COLO668 (cell line): ENCODE results near the gene PEX5L.
"Not testable (repeated sequence)": the region's sequence is repeated elsewhere in the genome, so short reads cannot be mapped to it uniquely, and the experiment has no call there.

Experiments used
- DNase-seq: peaks from one replicate; lab custom pipeline; 2025; ENCODE audit not compliant: unreplicated experiment; lab: John Stamatoyannopoulos, UW

The PEX5L gene

DNA sequence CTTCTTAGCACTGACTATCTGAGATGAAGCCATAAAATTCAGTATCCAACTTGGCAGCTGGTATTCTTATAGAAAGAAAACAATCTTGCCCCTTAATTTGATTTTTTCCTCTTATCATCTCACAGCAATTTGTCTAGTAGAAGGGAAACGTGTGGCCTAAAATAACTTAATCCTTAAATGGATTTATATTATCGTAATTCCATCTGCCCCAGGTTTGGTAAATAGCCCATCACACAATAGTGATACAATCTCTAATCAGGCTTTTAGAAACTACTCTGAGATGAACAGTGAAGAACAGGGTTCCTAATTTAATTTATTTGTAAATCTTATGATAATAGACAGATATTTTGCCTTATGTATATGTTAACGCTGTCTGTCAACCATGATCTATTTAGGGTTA, 24.8 kb downstream of the PEX5L start:
- DNase-seq, result no peak

DNA sequence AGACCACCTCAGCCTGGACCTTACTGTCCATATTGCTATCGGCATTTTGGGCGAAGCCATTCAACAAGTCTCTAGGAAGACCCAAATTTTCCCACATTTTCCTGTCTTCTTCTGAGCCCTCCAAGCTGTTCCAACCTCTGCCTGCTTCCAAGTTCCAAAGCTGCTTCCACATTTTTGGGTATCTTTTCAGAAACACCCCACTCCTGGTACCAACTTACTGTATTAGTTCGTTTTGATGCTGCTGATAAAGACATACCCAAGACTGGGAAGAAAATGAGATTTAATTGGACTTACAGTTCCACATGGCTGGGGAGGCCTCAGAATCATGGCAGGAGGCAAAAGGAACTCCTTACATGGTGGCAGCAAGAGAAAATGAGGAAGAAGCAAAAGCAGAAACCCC, 28.4 kb downstream of the PEX5L start:
- not testable (repeated sequence) for DNase-seq

DNA sequence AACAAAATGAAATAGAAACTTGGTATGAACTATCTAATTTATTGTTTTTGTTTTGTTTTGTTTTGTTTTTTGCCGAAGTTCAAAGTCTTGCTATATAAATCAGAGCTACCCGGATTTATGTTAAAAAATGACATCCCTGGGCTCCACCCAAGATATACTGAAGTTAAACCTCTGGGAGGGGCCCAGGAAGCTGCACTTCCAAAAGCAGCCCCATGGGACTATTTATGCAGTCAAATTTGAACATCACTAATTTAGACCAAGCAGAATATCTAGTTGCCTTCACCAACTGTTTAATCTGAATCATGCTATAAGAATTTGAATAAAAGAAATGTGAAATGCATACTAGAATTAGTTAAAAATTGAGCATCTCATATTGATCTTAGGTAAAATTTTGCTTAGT, 32.2 kb downstream of the PEX5L start:
- no peak for DNase-seq

DNA sequence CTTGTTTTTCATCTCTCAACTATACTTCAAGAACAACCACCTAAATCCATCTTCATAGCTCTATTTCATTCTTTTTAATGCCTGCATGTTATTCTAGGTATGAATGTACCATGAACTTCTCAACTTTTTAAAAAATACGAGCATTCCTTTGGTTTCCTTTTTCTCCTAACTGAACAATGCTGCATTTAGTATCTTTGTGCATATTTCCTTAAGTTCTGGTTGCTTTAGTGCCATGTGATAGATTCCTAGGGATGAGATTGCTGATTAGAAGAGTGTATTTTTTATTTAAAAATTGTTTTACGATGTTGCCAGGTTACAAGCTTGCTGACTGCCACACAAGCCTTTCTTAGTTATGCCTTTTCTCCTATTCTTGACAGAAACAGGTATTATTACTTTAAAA, 34.7 kb downstream of the PEX5L start:
- no peak for DNase-seq

DNA sequence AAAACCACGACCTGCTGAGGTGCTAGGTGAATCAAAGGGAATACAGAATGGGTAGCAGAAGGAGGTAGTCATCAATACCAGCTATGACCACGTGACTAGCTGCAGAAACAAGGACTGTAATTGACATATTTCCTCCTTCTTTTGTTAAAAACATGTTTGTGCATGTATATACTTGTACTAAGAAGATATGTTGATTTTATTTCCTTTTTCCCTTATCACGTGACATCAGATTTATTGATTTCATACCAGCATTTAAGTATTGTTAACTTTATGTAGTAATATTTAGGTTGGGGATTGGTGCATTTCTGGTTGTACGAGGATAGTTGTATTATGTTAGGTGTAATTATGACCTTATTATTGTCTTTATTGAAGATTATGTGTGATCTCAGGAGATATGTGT, 36.2 kb downstream of the PEX5L start:
- no peak for DNase-seq

DNA sequence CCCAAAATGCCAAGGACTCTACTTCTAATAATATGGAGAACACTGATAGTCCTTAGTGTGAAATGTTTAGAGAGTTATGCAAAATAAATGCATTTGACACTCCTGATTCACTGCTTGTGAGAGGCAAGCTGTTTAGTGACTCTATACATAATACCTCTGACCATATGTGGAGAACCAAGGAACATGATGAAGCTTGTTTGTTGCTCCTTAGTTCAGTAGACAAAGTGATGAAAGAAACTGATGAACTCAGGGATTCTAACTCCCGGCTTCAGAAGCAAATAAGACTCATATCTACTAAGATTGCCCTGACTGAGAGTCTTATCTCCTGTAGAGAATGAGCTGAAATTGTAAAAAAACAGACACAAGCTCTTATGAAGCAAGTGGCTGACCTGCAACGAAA, 41.3 kb downstream of the PEX5L start:
- DNase-seq, result no peak

DNA sequence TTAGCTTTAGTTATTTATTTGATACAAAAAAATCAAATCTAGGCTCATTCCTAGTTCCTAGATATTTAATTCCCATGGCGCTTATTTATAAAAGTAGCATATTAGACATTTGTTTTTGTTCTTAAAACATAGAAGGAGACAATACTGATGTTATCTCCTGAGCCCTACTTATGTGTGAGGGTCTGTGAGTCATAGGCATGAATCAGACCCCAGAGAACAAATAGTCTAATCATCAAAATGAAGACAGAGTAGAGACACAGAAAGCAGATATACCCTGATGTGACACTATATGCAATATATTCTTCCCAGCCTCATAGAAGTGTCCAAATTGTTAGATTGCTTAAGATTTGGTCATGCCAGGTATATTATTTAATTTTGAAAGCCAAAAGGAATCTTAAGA, 44.9 kb downstream of the PEX5L start:
- no peak for DNase-seq

DNA sequence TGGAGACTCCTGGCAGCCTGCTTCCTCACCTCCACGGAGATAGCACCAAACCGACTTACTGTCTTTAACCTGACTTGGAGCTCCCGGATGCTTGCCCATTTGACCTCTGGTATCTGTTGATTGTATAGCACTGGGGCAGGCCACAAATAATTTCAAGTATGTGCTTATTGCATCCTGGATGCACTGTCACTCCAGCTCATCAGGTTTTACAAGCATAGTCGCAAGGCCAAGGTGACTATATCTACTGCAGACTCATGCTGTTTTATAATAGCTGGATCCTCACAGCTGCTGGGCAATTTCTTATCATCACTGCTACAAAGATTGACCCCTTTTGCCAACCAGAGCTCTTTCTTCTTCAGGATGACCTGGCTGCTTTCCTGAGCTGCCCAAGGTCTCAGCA, 45.6 kb downstream of the PEX5L start:
- no peak for DNase-seq

DNA sequence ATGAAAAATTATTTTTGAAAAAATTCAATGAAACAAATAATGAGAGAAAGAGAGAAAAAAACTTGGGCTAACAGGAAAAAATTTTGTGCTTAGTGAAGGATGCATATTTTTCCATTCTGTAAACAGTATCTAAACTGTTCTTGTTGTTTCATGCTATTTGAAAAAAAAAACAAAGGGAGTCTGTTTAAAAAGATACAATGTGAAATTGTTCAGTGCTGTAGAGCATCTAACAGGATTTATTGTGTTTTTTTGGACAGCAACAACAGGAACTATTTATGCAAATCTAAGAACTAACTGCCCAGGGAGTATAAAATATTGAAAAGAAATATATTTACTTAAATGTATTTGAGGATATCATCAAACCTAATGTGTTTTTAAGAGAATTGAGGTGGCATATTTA, 55.1 kb downstream of the PEX5L start:
- no peak for DNase-seq

DNA sequence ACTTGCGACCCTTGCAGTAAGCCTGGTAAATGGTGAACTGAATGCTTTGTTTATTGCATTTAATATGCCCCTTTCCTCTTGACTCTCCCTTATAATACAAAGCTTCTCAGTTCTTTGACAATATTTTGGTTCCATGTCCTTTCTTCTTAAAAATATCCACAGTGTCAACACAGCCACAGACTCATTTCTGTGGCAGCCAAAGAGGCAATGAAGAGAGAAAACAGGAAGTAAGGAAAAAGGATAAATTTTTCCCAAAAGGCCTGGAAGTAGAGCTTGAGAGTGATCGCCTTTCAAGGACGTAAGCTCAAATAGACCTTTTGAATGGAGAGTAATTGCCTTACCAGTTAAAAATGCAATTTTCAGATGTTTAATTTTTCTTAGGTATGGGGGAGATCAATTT, 59.4 kb downstream of the PEX5L start:
- DNase-seq, result no peak

DNA sequence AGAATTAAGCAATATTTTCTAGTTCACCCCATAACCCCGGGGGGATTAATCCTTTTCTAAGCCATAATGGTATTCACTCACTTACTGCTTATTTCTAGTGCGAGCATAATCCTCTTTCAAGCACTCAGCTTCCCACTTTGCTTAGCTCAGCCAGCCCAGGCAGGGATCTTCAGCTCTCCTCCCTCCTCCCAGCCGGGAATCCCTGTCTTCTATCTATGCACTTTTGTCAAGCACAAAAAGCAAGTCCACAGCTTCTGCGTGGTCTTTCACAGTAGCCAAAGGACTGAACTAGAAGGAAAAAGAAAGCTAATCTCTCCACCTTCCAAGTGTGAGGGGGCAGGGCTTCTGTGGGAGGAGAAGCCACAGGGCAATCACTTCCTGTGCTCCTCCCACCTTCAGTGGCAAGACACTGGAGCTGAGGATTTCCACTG, 62.8 kb downstream of the PEX5L start:
- no peak for DNase-seq

DNA sequence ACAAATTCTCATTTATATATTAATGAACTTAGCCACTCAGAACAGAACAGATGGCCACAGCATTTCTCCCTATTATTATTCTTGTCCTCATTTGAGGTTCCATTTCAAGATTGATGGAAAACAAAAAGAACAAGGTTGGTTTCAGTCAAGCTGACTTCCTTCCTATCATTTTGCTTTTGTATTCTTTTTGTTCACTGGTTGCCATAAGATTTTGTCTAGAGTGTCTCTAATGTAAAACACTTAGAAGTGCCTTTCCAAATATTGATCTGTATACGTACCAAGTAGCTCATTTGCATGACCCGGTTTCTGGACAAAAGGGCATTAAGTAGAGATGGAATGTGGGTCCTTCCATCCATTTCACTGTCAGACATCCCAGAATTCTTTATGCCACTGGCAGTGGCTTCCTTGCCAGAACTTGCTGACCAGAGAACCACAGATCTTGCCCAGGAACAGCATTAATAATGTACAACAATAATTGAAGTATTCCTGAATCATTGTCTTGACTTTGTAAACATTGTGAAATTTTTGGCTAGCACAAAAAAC, 63.8 kb downstream of the PEX5L start:
- no peak for DNase-seq

DNA sequence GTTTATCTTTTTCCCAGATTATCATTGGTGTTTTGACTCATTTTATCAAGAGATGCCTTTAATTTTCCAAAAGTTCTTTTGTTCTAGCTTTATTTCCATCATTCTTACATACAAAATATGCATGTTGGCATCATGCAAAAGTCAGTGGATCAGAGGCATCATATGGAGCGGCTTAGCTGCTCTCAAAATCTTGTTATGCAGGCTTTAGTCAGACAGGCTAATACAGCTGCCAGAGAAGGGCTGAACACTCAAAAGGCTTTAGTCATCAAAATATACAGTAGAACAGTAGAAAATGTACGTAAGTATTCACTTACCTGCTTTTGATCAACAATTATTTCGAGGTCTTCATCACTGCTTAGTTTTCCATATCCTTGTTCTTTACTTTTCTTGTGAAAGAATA, 65.5 kb downstream of the PEX5L start:
- no peak for DNase-seq

DNA sequence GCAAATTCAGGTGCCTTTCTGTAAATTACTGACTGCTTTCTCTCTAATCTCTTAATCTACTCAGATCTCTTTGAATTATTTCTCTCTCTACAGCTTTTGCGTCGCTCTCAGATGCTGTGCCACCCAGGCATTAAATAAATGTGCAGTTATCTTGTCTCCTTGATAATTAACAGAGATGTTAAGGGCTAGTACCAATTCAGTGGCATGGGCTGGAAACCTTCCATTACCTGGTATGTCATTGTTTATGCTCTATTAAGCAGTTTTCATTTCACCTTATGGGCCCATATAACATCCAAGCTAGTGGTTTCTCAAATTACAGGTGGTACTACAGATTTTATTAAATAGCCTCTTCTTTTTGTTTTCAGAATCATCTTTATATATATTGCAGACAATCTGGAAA, 66.0 kb downstream of the PEX5L start:
- DNase-seq, result no peak

DNA sequence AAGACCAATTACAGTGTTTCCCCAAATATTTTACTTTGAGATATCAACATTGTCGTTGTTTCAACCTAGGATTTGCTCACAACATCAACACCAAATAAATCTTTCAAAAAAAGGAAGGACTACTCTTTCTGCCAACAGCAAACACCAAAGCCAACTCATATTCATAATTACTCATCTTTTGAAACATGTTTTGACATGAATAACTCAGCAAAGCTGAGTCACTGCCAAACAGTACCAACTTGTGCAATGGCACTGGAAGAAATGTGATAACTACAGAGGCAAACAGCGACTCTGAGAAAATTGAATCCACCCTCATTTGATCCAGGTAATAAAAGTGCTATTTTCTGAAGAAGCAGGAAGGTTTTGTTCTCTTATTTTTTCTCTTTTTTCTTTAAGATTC, 67.2 kb downstream of the PEX5L start:
- no peak for DNase-seq

DNA sequence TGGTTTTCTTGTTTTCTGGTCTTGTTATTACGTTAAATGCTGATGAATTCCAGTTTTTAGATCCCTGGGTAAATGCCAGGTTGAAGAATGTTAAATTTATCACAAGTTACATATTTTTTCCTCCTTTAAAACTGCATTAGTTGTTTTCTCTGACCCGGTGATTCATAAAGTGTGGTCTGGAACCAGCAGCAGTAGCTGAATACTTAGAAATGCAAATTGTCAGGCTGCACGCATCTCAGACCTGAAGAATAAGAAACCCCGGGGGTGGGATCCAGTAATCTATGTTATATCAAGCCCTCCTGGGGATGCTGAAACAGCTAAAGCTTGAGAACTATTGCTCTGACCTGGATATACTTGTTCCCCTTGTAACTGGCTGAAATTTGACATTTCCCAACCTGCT, 69.1 kb downstream of the PEX5L start:
- DNase-seq, result no peak

DNA sequence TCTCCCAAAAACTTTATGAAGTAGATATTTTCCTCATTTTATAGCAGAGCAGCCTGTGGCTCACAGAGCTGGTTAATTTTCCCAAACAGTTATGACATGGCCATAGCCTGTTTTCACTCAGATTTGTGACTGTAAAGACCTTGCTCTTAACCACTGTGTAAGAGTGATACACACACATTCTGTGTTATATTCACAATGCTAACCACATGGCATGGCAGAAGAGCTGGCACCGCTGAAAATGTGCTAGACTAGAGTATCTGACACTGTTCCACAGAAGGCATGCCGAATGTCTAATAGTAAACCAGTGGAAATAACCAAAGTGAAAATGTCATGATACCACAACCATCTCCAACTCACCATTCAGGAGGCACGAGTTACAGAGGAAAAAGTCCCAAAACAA, 71.8 kb downstream of the PEX5L start:
- no peak for DNase-seq

DNA sequence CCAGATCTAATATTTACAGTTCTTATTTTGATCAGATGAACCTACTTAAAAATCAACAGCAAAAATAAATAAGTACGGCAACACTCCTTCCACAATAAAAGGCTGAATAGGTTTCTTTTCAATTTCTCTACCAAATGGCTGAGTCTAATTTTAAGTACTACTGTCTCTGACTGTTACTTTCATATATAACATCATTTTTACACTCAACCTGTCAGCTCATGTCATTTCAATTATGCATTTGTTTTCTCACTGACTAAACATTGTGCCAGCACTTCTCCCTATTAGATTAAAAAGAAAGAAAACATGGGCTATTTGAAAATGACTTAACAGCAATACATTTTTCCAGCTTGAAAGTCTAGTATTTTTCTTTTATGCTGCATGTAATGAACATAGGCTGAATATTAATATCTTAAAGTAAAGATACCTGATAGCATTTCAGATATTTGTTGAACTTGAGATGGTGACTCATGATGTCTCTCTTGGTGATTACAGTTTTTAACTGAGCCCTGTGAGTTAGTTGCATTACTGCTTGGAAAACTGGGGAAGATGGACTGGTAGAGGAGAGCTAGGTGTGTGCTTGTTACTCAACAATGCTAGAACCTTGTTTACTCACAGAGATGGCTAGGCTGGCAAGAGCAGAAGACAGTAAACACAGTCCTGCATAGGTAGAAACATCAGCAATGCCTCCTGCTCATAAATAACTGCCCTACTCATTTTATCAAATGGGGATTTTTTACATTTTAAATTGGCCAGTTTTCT, 73.9 kb downstream of the PEX5L start:
- DNase-seq, result no peak

DNA sequence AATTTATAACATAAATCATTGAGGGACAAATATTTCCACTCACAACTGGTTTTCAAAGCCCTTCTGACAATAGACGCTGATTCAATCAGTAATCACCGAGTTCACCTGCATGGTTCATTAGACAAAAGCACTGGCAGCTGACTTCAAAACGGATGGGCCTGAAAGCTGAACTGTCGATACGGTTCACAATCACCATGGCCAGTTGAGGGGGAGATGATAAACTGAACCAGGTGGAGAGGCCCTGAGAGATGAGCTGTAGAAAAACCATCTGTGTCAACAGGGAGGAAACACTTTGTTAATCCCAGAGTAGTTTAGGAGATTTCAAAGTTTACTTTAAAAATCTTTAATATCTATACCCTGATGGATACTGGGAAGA, 75.0 kb downstream of the PEX5L start:
- DNase-seq, result peak; percentile 65

DNA sequence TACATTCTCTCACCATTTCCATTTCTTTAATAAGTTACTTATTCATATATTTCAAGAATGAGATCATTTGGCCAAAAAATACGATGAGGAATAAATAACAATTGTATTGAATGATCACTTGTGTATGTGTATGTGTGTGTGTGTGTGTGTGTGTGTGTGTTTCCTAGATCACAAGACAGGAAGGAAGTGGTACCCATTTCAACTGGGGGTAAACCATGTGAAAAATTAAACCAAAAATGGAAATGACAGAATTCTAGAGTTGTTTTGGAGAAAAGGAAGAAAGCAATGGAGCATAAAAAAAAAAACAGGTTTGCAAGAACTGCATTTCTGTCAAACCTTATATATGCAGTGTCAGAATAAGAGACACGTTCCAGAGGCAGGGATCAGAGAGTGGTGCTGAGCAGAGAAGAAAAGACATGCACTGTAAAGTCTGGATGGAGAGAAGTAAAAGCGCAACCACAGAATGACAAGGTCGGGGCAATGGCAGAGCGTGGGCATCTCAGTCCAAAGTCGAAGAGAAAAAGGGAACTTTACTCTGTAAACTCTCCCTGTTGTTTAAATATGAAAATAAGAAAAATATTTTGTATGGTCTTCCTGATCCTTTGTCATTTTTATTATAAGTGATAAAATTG, 75.5 kb downstream of the PEX5L start:
- peak; percentile 26 for DNase-seq

DNA sequence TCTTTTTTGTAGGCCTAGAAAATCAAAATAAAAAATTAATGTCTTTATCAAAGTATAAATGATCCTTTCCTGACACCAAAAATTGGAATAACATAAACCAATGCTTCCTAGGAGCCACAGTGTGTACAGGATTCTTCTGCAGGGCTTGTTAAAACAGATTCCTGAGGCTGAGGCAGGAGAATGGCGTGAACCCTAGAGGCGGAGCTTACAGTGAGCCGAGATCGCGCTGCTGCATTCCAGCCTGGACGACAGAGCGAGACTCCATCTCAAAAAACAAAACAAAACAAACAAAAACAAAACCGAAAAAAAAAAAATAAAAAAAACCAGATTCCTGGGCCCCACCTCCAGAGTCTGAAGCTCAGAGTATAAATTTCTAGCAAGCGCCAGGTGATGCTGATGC, 78.0 kb downstream of the PEX5L start:
- DNase-seq, result no peak

DNA sequence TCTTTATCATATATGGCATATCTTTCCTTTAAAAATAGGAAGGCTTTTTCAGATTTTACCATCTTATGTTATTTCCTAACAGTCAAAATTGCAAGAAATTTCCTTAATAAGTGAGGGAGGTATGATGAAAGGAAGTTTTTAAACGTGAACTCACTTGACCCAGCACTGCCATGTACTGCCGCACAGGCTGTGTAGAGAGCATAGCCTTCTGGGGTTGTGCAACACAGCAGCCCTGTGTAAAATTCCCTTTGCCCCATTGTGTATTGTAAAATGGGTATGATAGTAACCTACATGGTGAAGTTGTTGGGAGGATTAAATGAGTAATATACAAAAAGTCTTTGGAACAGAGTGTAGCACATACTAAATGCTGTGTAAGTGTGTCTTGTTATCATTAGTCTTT, 78.6 kb downstream of the PEX5L start:
- DNase-seq, result no peak
